B cell (primary cell): ENCODE measurements around the gene LIN7B.

Experiments used
- EZH2 ChIP-seq: IDR thresholded peaks from 2 replicates; pipeline ENCODE4 v1.6.1; 2012; ENCODE audit warnings: borderline replicate concordance, low read depth, mild to moderate bottlenecking, moderate library complexity, low read length; ENCODE audit not compliant: insufficient read depth, poor library complexity, severe bottlenecking
- TF ChIP-seq, protein P1 (sequence below): fragments of 200-600 bp; IDR thresholded peaks from one replicate; pipeline ENCODE4 v1.8.0; 2022; ENCODE audit warnings: antibody characterized with exemption, mild to moderate bottlenecking

DNA sequence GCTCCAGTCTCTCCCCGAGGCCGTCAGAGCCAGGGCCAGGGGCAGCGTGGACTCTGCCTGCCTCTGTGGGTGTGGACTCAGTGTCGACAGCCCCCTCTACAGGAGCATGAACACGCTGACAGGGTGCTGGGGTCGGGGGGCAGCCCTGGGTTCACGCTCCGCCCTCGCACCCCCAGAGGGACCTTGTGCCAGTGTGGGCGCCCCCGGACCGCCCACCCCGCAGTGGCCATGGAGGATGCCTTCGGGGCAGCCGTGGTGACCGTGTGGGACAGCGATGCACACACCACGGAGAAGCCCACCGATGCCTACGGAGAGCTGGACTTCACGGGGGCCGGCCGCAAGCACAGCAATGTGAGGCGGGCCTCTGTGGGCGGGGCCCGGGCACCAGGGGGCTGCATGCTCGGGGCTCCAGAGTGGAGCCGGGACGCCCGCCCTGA lies 51.7 kb downstream of the LIN7B start:
- no peak for TF ChIP-seq EZH2
- TF ChIP-seq, protein P1, sequence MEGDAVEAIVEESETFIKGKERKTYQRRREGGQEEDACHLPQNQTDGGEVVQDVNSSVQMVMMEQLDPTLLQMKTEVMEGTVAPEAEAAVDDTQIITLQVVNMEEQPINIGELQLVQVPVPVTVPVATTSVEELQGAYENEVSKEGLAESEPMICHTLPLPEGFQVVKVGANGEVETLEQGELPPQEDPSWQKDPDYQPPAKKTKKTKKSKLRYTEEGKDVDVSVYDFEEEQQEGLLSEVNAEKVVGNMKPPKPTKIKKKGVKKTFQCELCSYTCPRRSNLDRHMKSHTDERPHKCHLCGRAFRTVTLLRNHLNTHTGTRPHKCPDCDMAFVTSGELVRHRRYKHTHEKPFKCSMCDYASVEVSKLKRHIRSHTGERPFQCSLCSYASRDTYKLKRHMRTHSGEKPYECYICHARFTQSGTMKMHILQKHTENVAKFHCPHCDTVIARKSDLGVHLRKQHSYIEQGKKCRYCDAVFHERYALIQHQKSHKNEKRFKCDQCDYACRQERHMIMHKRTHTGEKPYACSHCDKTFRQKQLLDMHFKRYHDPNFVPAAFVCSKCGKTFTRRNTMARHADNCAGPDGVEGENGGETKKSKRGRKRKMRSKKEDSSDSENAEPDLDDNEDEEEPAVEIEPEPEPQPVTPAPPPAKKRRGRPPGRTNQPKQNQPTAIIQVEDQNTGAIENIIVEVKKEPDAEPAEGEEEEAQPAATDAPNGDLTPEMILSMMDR: no peak
